ENCODE data around the gene FAT4.

FAT4 gene, protein sequence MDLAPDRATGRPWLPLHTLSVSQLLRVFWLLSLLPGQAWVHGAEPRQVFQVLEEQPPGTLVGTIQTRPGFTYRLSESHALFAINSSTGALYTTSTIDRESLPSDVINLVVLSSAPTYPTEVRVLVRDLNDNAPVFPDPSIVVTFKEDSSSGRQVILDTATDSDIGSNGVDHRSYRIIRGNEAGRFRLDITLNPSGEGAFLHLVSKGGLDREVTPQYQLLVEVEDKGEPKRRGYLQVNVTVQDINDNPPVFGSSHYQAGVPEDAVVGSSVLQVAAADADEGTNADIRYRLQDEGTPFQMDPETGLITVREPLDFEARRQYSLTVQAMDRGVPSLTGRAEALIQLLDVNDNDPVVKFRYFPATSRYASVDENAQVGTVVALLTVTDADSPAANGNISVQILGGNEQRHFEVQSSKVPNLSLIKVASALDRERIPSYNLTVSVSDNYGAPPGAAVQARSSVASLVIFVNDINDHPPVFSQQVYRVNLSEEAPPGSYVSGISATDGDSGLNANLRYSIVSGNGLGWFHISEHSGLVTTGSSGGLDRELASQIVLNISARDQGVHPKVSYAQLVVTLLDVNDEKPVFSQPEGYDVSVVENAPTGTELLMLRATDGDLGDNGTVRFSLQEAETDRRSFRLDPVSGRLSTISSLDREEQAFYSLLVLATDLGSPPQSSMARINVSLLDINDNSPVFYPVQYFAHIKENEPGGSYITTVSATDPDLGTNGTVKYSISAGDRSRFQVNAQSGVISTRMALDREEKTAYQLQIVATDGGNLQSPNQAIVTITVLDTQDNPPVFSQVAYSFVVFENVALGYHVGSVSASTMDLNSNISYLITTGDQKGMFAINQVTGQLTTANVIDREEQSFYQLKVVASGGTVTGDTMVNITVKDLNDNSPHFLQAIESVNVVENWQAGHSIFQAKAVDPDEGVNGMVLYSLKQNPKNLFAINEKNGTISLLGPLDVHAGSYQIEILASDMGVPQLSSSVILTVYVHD (N-terminal part only)

DNA sequence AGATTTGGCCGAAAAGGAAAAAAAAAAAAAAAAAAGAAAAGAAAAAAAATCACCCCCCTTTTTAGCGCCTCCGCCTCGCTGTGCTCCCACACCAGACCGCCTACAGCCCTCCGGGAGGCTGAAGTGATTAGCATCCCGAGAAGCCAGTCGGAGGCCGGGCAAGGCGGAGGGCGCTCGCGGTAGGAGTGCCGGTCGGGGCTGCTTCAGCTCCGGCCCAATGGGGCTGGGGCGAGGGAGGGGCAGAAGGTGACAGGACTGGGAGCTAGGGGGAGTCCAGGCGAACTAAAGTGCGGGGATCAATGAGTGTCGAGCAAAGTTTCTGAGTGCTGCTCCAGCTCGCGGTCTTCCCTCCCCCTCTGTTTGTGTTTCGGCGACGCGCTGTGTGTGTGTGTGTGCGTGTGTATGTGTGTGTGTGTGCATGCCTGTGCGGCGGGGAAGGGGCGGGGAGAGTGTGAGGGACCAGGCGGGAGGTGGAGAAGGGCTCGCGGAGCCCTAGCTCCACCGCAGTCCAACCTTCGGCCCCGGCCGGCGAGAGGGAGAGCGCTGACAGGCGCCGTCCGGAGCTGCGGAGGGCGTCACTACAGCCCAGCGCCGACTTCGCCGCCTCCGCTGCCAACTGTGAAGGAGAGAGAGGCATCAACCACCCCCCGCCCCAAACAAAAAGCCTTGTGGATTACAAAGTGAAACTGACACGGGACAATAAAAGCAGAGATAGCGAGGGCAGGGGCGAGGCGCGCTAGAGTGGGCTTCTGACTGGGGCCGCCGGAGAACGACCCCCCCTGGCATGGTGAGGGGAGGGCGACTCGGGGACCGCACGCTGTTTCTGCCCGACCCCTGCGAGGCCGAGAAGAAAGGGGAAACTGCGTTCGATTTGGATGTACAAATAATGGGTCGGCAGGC lies at the start of gene FAT4:
FAT4 (plus strand) TSS at position 280 of the 900 bp plus-strand sequence. CDS start 1,457 bp downstream, outside the sequence.
- DNase-seq, result peak; percentile 80 to 85

DNA sequence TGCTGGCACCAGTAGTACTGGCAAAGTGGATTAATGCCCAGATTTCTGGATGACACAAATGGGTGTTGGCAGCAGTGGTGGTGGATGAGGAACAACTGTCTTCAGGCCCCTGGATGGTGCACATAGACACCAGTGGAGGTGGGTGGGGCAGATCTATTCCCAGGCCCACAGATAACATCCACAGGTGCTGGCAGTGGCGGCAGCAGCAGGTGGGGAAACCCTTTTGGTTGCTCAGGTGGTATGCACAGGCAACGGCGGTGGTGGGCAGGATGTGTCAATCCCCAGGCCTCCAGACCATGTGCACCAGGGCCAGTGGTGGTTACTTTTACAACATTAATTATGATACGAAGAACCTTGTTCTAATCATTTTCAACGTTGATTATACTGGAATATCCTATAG lies 48.9 kb upstream of the FAT4 start:
- DNase-seq, result no peak

DNA sequence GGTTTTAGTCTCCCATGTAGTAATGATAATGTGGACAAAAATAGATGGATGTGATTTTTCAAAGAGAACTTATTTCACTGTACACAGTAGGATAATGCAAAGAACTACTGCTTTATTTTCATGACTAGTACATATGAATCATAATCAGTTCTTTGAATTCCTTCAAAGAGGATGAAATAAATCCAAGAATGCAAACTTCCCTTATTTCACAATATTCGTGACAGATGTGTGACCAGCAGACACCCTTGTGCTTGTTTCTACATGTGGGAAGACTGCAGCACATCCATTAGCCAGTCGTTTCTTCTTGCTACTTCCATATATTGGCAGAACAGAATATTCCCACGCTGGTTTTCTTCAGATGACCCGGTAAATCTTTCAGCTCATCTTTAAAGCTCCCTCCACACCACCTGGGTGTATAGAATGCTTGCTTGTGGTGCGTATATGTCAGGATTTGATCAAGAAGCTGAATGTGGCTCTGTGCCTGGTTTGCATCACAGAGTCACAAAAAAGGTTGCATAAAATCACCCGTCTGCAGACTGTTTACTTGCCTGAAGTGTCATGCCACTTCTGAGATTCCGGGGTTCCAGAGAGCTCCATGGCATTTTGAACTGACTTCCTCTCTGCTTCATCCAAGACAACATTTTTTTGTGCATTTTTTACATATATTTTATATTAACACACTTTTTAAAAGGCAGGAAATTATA lies 47.7 kb upstream of the FAT4 start:
- no peak for DNase-seq

DNA sequence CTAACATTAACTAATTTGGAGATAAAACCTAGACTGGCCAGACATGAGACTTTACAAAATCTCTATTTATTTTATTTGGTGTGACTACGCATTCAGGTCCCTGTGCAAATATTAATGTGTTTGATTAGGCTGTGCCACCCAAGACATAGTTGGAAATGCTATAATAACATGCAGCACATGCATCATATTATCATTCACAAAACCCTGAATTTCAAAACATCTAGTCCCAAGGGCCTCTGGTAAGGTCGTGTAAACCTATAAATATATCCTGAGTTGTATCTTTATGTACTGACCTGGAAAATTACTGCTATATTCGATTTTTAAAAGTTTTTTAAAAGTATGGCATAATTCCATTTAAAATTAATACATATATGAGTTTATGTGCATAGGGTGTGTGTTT lies 47.1 kb upstream of the FAT4 start:
- DNase-seq, result no peak

DNA sequence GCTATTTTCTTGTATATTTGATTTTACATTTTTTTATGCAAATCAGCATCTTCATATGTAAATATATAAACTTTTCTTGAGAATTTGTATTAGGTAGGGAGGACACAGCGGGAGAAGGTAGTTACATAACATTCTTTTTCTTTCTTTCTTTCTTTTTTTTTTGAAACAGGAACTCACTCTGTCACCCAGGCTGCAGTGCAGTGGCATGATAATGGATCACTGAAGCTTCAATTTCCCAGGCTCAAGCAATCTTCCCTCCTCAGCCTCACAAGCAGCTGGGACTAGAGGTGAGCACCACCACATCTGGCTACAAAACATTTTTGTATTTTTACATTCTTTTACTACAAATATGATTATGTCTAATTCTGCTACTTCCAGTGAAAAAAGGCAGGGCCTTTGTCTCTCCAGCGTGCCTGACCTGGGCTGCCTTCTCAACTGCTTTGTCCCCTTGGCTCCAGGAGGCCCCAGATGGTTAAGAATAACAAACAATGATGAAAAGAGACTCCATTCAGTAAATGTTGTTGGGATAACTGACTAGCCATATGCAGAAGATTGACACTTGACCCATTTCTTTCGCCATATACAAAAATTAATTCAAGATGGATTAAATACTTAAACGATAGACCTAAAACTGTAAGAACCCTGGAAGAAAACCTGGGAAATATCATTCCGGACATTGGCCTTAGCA lies 46.5 kb upstream of the FAT4 start:
- no peak for DNase-seq

DNA sequence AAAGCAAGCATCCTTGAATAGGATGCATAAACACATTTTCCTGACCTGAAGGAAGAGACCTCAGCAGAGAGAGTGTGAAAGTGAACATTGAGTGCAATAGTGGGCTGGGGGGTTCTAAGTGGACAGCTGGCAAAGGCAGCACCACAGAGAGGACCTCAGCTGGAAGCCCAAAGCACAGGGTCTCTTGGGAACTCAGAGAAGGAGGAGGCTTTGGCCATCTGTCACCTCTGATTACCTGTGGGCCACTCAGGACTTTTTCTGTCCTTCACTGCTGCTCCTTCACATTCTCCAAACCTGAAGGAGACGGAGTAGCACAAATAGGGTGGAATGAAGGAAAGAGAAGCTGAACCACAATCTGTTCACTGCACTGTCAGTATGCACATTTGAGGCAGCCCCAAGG lies 37.9 kb upstream of the FAT4 start:
- DNase-seq, result no peak

DNA sequence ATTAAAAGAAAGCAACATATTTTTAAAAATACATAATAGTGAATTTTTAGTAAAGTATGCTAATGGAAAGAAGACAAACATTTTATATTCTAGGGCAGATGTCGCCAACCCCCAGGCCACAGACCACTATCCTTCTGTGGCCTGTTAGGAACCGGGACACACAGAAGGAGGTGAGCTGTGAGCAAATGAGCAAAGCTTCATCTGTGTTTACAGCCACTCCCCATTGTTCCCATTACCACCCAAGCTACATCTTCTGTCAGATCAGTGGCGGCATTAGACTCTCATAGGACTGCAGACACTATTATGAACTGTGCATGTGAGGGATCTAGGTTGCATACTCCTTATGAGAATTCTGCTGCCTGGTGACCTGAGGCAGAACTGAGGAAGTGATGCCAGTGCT lies 37.0 kb upstream of the FAT4 start:
- no peak for DNase-seq

DNA sequence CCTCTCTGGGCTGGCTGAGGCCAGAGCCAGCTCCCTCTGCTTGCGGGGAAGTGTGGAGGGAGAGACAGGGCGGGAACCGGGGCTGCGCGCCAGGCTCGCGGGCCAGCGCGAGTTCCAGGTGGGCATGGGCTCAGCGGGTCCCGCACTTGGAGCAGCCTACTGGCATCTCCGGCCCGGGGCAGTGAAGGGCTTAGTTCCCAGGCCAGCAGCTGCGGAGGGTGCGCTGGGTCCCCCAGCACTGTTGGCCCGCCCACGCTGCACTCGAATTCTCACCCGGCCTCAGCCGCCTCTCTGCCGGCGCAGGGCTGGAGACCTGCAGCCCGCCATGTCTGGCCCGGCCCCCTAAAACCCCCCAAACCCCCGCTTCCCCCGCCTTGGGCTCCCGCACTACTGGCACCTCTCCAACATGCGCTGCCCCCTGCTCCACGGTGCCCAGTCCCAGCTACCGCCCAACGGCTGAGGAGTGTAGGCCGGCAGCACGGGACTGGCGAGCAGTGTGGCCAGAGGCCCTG lies 33.8 kb upstream of the FAT4 start:
- DNase-seq, result no peak

DNA sequence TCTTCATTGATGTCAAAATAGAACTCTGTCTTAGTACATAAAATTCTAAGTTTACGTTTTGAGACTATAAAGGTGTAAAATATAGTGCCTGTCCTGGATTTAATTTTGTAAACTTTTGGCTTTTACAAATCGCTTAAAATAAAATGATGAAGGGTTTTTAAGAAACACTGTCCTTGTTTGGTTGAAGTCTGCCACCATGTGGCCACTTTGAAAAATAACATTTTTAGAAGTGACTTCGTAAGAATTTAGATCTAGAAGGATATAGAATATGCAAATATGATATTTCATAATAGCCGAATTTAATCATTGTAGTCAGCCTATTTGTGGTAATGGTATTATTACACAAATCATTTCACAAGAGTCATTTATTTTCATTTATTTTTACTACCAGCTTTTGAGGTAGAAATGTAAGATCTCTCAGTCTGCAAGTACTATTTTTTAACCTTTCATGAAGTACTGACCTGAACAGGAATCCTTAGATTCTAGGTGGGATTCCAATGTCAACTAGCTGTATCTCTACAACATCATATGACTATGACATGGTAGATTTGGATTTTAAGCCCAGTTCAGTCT lies 31.0 kb upstream of the FAT4 start:
- peak in 1 of 2 experiments; percentile 4 for DNase-seq

DNA sequence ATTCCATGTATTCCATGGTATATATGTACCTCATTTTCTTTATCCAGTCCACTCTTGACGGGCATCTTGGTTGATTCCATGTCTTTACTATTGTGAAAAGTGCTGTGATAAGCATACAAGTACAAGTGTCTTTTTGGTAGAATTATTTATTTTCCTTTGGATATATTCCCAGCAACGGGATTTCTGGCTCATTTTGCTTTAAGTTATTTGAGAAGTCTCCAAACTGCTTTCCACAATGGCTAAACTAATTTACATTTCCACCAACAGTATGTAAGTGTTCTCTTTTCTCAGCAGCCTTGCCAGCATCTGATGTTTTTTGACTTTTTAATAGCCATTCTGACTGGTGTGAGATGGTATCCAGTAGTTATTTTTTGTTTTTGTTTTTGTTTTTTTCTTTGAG lies 17.6 kb upstream of the FAT4 start:
- no peak for DNase-seq

DNA sequence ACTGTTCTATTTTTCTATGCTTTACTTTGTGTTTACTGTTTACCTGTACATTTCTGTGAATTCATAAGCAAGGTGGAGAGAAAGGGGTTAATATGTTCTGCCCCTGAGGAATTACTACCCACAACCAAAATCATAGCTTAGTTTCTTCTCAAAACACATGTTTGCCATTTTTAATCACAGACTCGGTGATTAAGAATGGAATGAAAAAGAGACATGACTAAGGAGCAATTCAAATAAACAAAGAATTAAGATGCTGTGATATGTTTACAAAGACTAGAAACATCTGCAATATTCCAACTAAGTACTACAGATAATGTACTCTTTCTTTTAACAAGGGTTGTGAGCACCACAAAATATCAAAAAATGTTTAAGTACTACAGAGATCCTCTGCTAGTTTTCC lies 11.7 kb upstream of the FAT4 start:
- no peak for DNase-seq

DNA sequence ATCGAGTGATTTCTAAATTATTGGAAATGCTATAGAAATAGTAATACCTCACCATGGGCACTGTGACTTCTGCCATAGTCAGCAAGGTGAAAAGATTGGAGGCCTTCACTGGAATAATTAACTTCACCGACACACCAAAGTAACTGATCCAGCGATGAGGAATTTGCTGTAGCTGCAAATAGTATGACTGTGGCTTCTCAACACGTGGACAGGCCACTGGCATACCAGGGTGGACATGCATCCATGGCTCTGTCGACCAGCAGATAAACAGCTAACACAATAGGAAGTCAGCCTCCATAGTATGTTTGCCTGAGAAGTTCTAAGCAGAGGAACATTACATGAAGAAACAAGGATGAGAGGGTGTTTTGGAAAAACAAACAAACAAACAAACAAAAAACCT lies 10.9 kb upstream of the FAT4 start:
- DNase-seq, result no peak

DNA sequence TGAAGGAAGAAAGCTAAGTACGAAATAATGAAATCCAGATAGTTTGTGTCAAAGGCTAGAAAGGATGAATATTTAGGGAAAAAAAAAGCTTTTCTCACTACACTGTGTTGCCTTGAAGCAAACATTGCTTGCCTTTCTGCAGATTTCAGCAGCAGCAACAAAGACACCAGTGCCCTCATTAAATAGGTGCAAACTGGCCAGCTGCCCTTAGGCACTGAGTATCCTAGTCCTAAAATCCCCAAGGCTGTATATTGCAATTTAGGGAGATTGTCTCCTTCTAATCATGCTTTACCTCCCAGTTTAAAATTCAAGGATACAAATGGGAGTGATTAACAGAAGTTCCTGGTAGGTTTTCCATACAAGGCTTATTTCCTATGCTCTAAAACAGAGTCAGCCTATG lies 8.6 kb upstream of the FAT4 start:
- DNase-seq, result no peak

DNA sequence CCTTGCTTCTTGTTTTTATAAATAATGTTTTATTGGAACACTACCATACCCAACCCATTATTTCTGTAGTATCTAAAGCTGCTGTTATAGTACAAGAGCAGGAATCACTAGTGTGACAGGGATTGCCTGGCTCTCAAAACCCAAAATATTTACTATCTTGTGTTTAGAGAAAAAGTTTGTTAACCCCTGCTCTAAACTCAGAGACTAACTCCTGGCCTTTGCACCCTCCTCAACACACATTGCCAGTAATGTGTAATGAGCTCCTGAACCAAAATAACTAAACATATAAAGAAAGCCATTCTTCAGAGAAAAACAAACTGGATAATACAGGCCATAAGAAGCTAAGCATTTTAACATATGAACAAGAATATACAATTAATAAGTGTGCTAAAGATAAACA lies 8.2 kb upstream of the FAT4 start:
- no peak for DNase-seq

DNA sequence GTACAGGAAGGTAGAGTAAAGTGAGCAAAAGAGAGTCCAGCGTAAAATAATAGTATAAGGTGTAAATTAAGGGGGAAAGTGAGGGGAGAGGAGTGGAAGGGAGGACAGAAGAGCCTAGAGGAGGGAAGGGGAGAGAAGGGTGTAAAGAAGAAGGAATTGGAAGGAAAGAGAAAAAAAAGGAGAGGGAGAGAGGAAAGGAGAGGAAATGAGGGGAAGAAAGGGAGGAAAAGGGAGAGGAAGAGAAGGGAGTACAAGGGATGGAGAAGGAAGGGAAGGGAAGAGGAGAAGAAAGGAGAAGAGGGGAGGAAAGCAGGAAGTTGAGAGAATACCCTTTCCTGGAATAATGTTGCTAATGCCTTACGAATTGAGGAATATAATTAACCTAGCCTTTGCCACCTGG lies 3.3 kb upstream of the FAT4 start:
- no peak for DNase-seq

DNA sequence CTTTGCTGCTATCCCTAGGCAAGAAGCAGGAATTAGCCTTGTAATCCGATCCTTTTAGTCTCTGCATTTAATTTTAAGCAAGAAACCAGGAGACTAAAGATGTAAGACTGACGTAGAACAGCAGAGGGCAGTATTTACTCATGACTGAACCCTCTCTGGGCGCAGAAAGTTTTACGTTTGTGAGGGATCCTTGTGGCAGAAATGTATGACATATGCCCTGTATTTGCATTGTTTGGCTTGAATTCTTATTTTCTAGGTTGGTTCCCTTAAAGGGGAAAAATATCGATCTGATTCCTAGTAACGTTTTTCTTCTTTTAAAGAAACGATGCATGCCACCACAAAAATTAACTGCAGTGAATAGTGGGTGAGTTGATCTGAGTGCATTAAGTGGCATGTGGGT lies 1.3 kb upstream of the FAT4 start:
- DNase-seq, result peak; percentile 10 to 72

DNA sequence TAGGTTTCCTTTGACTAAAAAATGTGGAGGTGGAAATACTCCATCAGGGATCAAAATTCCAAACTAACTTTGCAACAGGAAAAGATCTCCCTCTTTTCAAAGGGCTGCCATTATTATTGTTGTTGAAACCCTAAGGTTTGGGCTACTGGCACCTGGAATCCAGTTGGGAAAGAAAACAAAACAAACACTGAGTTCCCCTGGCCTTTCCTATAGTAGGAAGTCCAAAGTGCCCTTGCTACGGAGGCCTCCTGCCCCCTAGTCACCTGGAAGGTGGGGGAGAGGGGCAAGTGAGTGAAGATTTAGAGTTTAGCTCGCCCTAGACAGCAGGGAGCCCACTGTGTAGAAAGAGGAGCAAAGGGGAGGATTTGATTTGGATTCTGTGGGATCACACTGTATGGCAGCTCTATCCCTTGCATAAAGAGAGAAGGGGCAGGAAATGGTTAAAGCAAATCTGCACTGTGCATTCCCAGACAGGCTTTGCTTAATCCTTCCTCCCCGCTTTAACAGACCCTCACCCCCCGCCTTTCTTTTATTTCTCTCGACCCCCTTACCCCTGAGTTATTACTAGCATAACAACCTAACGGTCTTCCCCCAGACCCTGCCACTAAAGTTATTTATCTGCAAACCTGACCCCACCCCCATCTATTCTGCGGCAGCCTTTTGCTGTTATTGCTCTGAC lies 627 bp upstream of the FAT4 start:
- no peak for DNase-seq

DNA sequence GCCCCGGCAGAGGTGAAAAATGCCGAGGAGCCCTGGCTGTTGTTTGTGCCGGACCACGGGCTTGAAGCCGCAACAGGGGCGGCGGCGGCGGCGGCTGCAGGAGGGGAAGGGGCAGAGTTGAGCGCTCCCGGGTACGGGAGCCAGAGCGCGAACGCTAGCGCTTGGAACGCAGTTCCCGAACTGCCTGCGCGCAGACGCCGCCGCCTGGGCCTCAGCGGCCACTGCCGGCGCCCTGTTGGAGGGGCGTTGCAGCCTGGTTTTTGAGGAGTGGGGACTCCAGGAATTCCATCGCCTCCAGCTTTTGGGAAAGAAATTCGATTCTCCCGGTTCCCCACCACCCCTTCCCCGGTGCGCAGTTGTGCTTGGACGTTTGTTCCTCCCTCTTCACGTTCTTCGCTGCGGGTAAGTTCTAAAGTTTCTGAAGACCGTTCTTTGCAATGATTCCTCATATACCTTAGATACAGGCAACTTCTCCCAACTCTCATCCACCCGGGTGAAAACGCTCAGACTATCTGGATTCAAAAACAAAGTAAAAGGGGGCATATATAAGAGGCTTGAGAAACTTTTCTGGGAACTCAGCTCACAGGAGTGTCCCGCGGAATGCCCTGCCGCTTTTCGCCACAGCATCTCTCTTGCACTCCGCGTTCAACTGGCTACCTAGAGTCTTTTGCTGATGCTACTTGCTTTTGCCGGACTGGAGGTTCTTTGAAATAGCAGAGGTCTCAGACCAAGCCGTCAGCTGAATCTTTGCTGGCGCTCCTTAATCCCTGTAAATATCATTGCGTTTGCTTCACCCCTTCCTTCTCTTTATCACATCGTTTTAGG lies 1.0 kb downstream of the FAT4 start:
- DNase-seq, result peak in 1 of 2 experiments; percentile 40

DNA sequence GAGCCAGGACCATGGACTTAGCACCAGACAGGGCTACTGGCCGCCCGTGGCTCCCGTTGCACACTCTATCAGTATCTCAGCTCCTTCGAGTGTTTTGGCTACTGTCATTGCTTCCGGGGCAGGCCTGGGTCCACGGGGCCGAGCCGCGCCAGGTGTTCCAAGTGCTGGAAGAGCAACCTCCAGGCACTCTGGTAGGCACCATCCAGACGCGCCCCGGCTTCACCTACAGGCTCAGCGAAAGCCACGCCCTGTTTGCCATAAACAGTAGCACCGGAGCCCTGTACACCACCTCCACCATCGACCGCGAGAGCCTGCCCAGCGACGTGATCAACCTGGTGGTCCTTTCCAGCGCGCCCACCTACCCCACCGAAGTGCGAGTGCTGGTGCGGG lies 1.6 kb downstream of the FAT4 start:
- peak in 1 of 2 experiments; percentile 29 for DNase-seq
